HepG2 (cell line): ENCODE measurements around the gene TPX2. TPM values are rescaled to one million over a fixed set of nuclear protein-coding genes. Genes with fewer than 3 reads are reported as not detected.

Experiments used
- AGO1 ChIP-seq: fragments of 200-400 bp; formaldehyde crosslinking; IDR thresholded peaks from 2 replicates; pipeline ENCODE4 v1.6.1; 2017; ENCODE audit warnings: mild to moderate bottlenecking, low read depth, low read length, moderate library complexity; ENCODE audit not compliant: poor library complexity, severe bottlenecking
- BHLHE40 ChIP-seq: IDR thresholded peaks from 2 replicates; pipeline ENCODE4 v1.6.1; 2011; ENCODE audit warnings: low read length, improper control_type of control experiment
- E2F2 ChIP-seq: sonication (generic); formaldehyde crosslinking; IDR thresholded peaks from 2 replicates; pipeline ENCODE4 v1.4.0; 2020; ENCODE audit warnings: missing genetic modification reagents, borderline replicate concordance
- HNRNPLL ChIP-seq: fragments of 200-400 bp; formaldehyde crosslinking; IDR thresholded peaks from 2 replicates; pipeline ENCODE4 v1.6.1; 2017; ENCODE audit warnings: mild to moderate bottlenecking, low read depth, low read length; ENCODE audit not compliant: poor library complexity, severe bottlenecking
- LCORL ChIP-seq, 2 experiments: fragments of 450-650 bp in 1 of 2; sonication (generic) in 1 of 2; formaldehyde crosslinking in 1 of 2; IDR thresholded peaks; 2 replicates each; pipeline versions ENCODE4 v1.5.0 to v1.6.1; 2017 to 2020; ENCODE audit warnings: antibody characterized with exemption in 1 of 2, missing genetic modification reagents in 1 of 2
- PLRG1 ChIP-seq: fragments of 450-650 bp; conservative IDR thresholded peaks from 2 replicates; pipeline ENCODE4 v1.6.1; 2016
- SAP130 ChIP-seq: IDR thresholded peaks from 2 replicates; pipeline ENCODE4 v1.6.1; 2016; ENCODE audit warnings: low read depth
- SKI ChIP-seq: fragments of 450-650 bp; IDR thresholded peaks from one replicate; pipeline ENCODE4 v1.6.1; 2018; ENCODE audit warnings: mild to moderate bottlenecking; ENCODE audit not compliant: partially characterized antibody
- ZNF230 ChIP-seq: sonication (generic); formaldehyde crosslinking; IDR thresholded peaks from 2 replicates; pipeline ENCODE4 v1.4.0; 2020; ENCODE audit warnings: mild to moderate bottlenecking, missing genetic modification reagents
- ZNF3 ChIP-seq: IDR thresholded peaks from 2 replicates; pipeline ENCODE4 v1.7.0; 2017; ENCODE audit warnings: inconsistent platforms
- ZNF343 ChIP-seq: sonication (generic); formaldehyde crosslinking; IDR thresholded peaks from 2 replicates; pipeline ENCODE4 v1.4.0; 2020; ENCODE audit warnings: mild to moderate bottlenecking, missing genetic modification reagents
- ZNF543 ChIP-seq: sonication (generic); formaldehyde crosslinking; IDR thresholded peaks from 2 replicates; pipeline ENCODE4 v1.4.0; 2020; ENCODE audit warnings: mild to moderate bottlenecking, missing genetic modification reagents
- ZNF552 ChIP-seq: sonication (generic); formaldehyde crosslinking; IDR thresholded peaks from 2 replicates; pipeline ENCODE4 v1.9.0; 2022; ENCODE audit warnings: missing genetic modification reagents, mild to moderate bottlenecking, borderline replicate concordance
- ZNF570 ChIP-seq: sonication (generic); formaldehyde crosslinking; IDR thresholded peaks from 2 replicates; pipeline ENCODE4 v1.4.0; 2020; ENCODE audit warnings: mild to moderate bottlenecking, missing genetic modification reagents, borderline replicate concordance
- ZNF605 ChIP-seq: sonication (generic); formaldehyde crosslinking; IDR thresholded peaks from 2 replicates; pipeline ENCODE4 v1.8.0; 2022; ENCODE audit warnings: mild to moderate bottlenecking, missing genetic modification reagents
- polyA plus RNA-seq, 8 experiments: library from polyadenylated mRNA; depleted of rRNA in 3 of 8; stranded (reverse) in 7 of 8; unstranded in 1 of 8; fragments of >200 nt; fragmentation: Illumina TruSeq in 4 of 8; extraction: Trizol in 4 of 8; gene quantifications; 2 replicates each; pipeline versions ENCODE4 v1.2.1 to v1.2.3, GENCODE V29; 2011 to 2016; ENCODE audit warnings: low read depth in 4 of 8, missing spikeins in 1 of 8, mixed read lengths in 1 of 8; ENCODE audit not compliant: insufficient read depth in 1 of 8
- total RNA-seq, 5 experiments: library from RNA; depleted of rRNA; stranded (reverse); fragments of >200 nt; fragmentation: Illumina TruSeq; extraction: Trizol; gene quantifications; 2 replicates each; pipeline ENCODE4 v1.2.3, GENCODE V29; 2016; ENCODE audit warnings: low read depth in 1 of 5
- TF ChIP-seq, protein P1 (sequence below): sonication (generic); formaldehyde crosslinking; IDR thresholded peaks from 2 replicates; pipeline ENCODE4 v1.4.0; 2020; ENCODE audit warnings: mild to moderate bottlenecking, missing genetic modification reagents

The TPX2 gene
- total and polyA plus RNA-seq, 2 of the 13 experiments (the other 11 are each of a cell fraction or from before 2014, with no cell fraction given), result 34.3 to 124 TPM

GRCh38 chr20:31738729-31739549 lies at the start of gene TPX2 (continued):
- TF ChIP-seq ZNF570 (CRISPR knock-in tag) (no peak), ZNF552 (CRISPR knock-in tag) (peak; percentile 70; the same call in 1 of the 2 replicates), HNRNPLL (peak; percentile 91), ZNF343 (CRISPR knock-in tag) (no peak), ZNF543 (CRISPR knock-in tag) (peak; percentile 71; the same call in 1 of the 2 replicates), ZNF605 (CRISPR knock-in tag) (peak; percentile 93; the same call in 1 of the 2 replicates), SAP130 (CRISPR knock-in tag) (peak; percentile 100), E2F2 (CRISPR knock-in tag) (peak; percentile 97), SKI (no peak), BHLHE40 (no peak), AGO1 (peak; percentile 85), ZNF230 (CRISPR knock-in tag) (peak; percentile 82), LCORL (IDR thresholded peaks at IDR 0.05) (no peak), LCORL (CRISPR knock-in tag; IDR thresholded peaks at IDR 0.05) (peak; percentile 55; the same call in 1 of the 2 replicates), ZNF3 (CRISPR knock-in tag) (0 out of 2 replicates have a peak, but pooled peaks have one; percentile 18), PLRG1 (no peak)
- TF ChIP-seq, protein P1, sequence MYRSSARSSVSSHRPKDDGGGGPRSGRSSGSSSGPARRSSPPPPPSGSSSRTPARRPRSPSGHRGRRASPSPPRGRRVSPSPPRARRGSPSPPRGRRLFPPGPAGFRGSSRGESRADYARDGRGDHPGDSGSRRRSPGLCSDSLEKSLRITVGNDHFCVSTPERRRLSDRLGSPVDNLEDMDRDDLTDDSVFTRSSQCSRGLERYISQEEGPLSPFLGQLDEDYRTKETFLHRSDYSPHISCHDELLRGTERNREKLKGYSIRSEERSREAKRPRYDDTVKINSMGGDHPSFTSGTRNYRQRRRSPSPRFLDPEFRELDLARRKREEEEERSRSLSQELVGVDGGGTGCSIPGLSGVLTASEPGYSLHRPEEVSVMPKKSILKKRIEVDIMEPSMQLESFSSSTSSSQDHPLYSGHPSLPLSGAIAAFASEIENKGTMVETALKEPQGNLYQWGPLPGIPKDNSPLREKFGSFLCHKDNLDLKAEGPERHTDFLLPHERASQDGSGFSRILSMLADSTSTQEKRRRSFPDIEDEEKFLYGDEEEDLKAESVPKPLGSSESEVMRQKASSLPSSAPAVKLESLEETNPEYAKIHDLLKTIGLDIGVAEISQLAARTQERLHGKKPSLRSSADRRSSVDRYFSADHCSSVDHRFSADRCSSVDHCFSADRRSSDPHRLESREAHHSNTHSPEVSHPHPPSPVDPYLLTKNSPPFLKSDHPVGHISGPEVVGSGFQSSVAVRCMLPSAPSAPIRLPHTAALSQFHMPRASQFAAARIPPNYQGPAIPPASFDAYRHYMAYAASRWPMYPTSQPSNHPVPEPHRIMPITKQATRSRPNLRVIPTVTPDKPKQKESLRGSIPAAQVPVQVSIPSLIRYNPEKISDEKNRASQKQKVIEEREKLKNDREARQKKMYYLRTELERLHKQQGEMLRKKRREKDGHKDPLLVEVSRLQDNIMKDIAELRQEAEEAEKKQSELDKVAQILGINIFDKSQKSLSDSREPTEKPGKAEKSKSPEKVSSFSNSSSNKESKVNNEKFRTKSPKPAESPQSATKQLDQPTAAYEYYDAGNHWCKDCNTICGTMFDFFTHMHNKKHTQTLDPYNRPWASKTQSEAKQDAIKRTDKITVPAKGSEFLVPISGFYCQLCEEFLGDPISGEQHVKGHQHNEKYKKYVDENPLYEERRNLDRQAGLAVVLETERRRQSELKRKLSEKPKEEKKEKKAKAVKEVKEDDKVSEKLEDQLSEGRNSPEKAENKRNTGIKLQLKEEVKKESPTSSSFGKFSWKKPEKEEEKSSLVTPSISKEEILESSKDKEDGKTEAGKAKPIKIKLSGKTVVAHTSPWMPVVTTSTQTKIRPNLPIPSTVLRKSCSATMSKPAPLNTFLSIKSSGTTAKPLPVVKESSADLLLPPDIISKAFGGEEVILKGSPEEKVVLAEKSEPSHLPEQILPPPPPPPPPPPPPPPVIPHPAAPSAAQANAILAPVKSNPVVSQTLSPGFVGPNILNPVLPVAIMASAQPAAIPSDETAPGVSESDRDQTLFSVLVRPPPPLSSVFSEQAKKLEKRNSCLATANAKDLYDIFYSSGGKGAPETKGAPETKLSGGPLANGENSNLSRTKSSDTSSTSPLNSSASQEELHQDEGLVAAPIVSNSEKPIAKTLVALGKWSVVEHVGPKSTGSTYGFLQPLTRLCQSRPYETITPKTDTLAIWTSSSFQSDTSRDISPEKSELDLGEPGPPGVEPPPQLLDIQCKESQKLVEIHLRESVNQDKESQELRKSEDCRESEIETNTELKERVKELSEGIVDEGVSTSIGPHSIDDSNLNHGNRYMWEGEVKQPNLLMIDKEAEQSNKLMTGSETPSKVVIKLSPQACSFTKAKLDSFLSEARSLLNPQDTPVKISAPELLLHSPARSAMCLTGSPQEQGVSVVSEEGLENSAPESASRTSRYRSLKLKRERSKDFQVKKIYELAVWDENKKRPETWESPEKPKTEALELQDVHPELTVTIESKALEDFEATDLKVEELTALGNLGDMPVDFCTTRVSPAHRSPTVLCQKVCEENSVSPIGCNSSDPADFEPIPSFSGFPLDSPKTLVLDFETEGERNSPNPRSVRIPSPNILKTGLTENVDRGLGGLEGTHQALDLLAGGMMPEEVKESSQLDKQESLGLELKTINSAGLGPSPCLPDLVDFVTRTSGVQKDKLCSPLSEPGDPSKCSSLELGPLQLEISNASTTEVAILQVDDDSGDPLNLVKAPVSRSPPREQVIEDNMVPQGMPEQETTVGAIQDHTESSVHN (CRISPR knock-in tag), result no peak
